Mucosa of rectum (tissue), 2 donors: Measurements from ENCODE around the gene C1orf105.
"Not testable (repeated sequence)": the region's sequence is repeated elsewhere in the genome, so short reads cannot be mapped to it uniquely, and the experiment has no call there.

ENCODE experiments used
- H3K27ac ChIP-seq, 2 donors: one replicate each; pipeline ENCODE4 v1.7.0; 2013; ENCODE audit warnings: inconsistent platforms in 2 of 2, low read depth in 2 of 2, low read length in 2 of 2
- H3K27me3 ChIP-seq, 2 donors: one replicate each; pipeline ENCODE4 v1.7.0; 2013; ENCODE audit warnings: low read length in 2 of 2; ENCODE audit not compliant: control insufficient read depth in 2 of 2, insufficient read depth in 2 of 2
- H3K36me3 ChIP-seq, 2 donors: one replicate each; pipeline ENCODE4 v1.7.0; 2013; ENCODE audit warnings: low read length in 2 of 2; ENCODE audit not compliant: control insufficient read depth in 2 of 2, insufficient read depth in 2 of 2
- H3K4me1 ChIP-seq, 2 donors: one replicate each; pipeline ENCODE4 v1.7.0; 2013; ENCODE audit warnings: low read length in 2 of 2, mild to moderate bottlenecking in 1 of 2; ENCODE audit not compliant: control insufficient read depth in 2 of 2, insufficient read depth in 2 of 2
- H3K4me3 ChIP-seq, 2 donors: one replicate each; pipeline ENCODE4 v1.7.0; 2013; ENCODE audit warnings: low read length in 2 of 2
- H3K9ac ChIP-seq, 2 donors: one replicate each; pipeline ENCODE4 v1.7.0; 2013; ENCODE audit warnings: low read length in 2 of 2, low read depth in 1 of 2, mild to moderate bottlenecking in 1 of 2
- H3K9me3 ChIP-seq, 2 donors: one replicate each; pipeline ENCODE4 v1.7.0; 2013; ENCODE audit warnings: low read length in 2 of 2; ENCODE audit not compliant: control insufficient read depth in 2 of 2
- donor health status: healthy.
- donor health status: Normal muscosa, but diverticular disease.

Gene C1orf105

DNA sequence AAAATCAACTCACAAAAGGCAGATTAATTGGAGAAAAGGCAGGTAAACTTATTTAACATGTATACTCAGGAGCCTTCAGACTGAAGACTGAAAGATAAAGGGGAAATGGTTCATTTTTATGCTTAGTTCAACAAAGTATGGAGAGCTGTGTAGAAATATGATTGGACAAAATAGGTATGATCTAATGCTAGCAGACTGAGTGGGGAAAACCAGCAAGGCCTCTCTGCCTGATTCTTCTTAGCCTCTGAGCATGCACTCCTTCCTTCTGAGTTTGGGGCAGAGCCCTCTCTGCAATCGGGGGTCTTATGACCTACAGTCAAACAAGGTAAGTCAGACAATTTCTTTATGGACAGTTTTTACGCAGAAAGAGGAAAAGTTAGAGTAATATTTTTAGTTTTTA, 73.7 kb downstream of the C1orf105 start:
- no peak overlapping the region for H3K27ac ChIP-seq

GRCh38 chr1:172496127-172496526, 75.6 kb downstream of the C1orf105 start:
- H3K9me3 ChIP-seq, H3K36me3 ChIP-seq, H3K9ac ChIP-seq, H3K4me1 ChIP-seq, H3K4me3 ChIP-seq, H3K27me3 ChIP-seq, H3K27ac ChIP-seq: not testable (repeated sequence)

More for the DNA sequence above, 73.7 kb downstream of the C1orf105 start:
- Histone ChIP-seq H3K9ac (no peak overlapping the region), H3K36me3 (no peaks in the 10 kb centered on the region), H3K4me1 (no peaks in the 10 kb centered on the region), H3K9me3 (no peaks in the 10 kb centered on the region), H3K27me3 (peaks cover 0 to 3% of the 10 kb centered on the region in 2 donors), H3K4me3 (no peak overlapping the region)

DNA sequence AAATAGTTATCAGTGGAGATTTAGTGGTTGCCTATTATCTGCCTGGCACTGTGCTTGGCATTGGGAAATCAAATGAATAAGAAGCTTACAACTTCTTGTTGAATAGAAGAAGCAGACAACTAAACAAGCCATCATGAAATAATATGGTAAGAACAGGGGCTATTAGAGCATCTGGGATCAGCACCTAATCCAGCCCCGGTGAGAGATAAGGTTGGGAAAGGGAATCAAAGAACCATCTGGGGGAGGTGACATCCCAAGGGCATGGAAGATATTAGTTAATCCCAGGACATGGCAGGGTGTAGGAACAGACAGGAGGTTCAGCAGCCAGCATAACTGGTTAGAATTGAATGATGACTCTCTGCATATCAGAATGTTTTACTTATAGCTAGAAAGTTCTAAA, 76.2 kb downstream of the C1orf105 start:
- Histone ChIP-seq H3K9ac (no peak overlapping the region), H3K27me3 (no peaks in the 10 kb centered on the region), H3K36me3 (no peaks in the 10 kb centered on the region), H3K9me3 (no peaks in the 10 kb centered on the region), H3K27ac (no peak overlapping the region), H3K4me1 (no peaks in the 10 kb centered on the region), H3K4me3 (no peak overlapping the region)

DNA sequence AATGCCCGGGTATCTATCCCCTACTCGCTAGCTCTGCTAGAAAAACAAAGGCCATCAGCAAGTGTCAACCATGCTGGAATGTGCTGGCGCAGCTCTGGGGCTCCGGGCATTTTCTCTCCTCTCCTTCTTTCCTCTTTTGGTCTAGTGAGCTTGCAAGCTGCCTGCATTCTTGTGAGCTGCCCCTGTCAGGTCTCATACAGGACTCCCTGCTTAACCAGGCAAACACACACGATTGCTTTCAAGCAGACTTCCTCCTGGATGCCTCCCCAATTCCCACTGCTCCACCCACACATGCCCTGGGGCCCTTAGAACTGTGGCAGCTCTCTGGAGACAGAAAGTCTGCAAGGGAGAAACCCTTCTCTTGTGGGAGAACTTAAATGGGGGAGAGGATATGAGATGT, 76.7 kb downstream of the C1orf105 start:
- no peak overlapping the region for H3K4me3 ChIP-seq
- H3K9me3 ChIP-seq = no peaks in the 10 kb centered on the region
- no peaks in the 10 kb centered on the region for H3K36me3 ChIP-seq
- H3K27me3 ChIP-seq = no peaks in the 10 kb centered on the region
- H3K4me1 ChIP-seq = no peaks in the 10 kb centered on the region
- no peak overlapping the region for H3K27ac ChIP-seq
- H3K9ac ChIP-seq = no peak overlapping the region

DNA sequence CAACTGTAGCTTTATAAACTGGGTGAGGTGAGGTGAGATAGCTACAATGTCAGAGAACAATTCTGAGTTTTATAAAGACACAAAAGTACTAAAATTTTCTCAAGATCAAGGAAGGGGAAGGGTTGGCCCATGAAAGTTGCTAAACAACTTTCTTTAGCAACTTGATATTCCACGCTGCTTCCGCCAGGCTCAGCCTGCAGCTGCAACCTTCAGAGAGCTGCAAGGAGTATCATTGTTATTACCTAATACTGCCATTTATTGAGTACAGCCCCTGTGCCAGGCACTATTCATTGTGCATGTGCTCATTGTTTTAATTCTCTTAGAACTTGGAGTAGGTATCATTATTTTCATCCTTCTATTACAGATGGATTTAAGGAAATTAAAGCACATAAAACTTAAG, 78.4 kb downstream of the C1orf105 start:
- Histone ChIP-seq H3K4me3 (no peak overlapping the region), H3K9me3 (no peaks in the 10 kb centered on the region), H3K27ac (no peak overlapping the region), H3K9ac (no peak overlapping the region), H3K36me3 (no peaks in the 10 kb centered on the region), H3K27me3 (no peaks in the 10 kb centered on the region), H3K4me1 (no peaks in the 10 kb centered on the region)

GRCh38 chr1:172499636-172500141, 79.2 kb downstream of the C1orf105 start:
- no peak overlapping the region for H3K9ac ChIP-seq
- no peaks in the 10 kb centered on the region for H3K27me3 ChIP-seq
- H3K36me3 ChIP-seq = no peaks in the 10 kb centered on the region
- H3K4me3 ChIP-seq = no peak overlapping the region
- H3K4me1 ChIP-seq = no peaks in the 10 kb centered on the region
- H3K27ac ChIP-seq = no peak overlapping the region
- no peaks in the 10 kb centered on the region for H3K9me3 ChIP-seq

- Histone ChIP-seq H3K9me3 (no peaks in the 10 kb centered on the region), H3K27me3 (no peaks in the 10 kb centered on the region), H3K36me3 (no peaks in the 10 kb centered on the region), H3K4me3 (no peak overlapping the region), H3K4me1 (no peaks in the 10 kb centered on the region), H3K27ac (no peak overlapping the region), H3K9ac (no peak overlapping the region)
Observed at GRCh38 chr1:172500207-172500606, 79.7 kb downstream of the C1orf105 start.

- Histone ChIP-seq H3K4me1 (no peaks in the 10 kb centered on the region), H3K9ac (no peak overlapping the region), H3K9me3 (no peaks in the 10 kb centered on the region), H3K4me3 (no peak overlapping the region), H3K27me3 (no peaks in the 10 kb centered on the region), H3K27ac (no peak overlapping the region), H3K36me3 (no peaks in the 10 kb centered on the region)
Observed at GRCh38 chr1:172507741-172508140, 87.3 kb downstream of the C1orf105 start.

- Histone ChIP-seq H3K36me3 (no peaks in the 10 kb centered on the region), H3K9me3 (no peaks in the 10 kb centered on the region), H3K4me1 (no peaks in the 10 kb centered on the region), H3K9ac (no peak overlapping the region), H3K27me3 (no peaks in the 10 kb centered on the region), H3K4me3 (no peak overlapping the region), H3K27ac (no peak overlapping the region)
Observed at GRCh38 chr1:172510479-172510878, 90.0 kb downstream of the C1orf105 start.

- no peak overlapping the region for H3K27ac ChIP-seq
- no peak overlapping the region for H3K4me3 ChIP-seq
- no peaks in the 10 kb centered on the region for H3K4me1 ChIP-seq
- H3K27me3 ChIP-seq = no peaks in the 10 kb centered on the region
- no peak overlapping the region for H3K9ac ChIP-seq
- H3K36me3 ChIP-seq = no peaks in the 10 kb centered on the region
- H3K9me3 ChIP-seq = no peaks in the 10 kb centered on the region
Observed at GRCh38 chr1:172512591-172512990, 92.1 kb downstream of the C1orf105 start.

DNA sequence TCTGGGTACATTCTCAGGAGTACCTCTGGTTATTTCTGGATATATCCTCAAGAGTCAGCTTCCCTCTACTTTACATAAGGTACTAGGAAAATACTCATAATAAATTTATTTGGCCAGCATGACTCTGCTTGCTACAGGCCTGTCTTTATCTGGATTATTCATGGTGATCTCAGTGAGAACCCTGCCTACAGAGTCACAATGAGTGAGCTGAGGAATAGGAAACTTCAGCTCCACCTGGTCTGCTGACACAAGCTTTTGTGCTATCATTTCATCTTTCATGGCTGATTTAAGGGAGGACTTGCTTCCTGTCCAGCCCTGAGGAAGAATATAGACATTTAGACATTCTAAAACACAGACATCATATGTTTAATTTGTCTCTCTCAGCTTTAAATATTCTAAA, 93.0 kb downstream of the C1orf105 start:
- Histone ChIP-seq H3K9me3 (no peaks in the 10 kb centered on the region), H3K27me3 (no peaks in the 10 kb centered on the region), H3K9ac (no peak overlapping the region), H3K27ac (no peak overlapping the region), H3K4me3 (no peak overlapping the region), H3K4me1 (no peaks in the 10 kb centered on the region), H3K36me3 (no peaks in the 10 kb centered on the region)
